ENCODE results near the gene CMSS1.

CMSS1 gene

GRCh38 chr3:99965681-99966408, 148.2 kb downstream of the CMSS1 start:
- TF ChIP-seq, protein P1, sequence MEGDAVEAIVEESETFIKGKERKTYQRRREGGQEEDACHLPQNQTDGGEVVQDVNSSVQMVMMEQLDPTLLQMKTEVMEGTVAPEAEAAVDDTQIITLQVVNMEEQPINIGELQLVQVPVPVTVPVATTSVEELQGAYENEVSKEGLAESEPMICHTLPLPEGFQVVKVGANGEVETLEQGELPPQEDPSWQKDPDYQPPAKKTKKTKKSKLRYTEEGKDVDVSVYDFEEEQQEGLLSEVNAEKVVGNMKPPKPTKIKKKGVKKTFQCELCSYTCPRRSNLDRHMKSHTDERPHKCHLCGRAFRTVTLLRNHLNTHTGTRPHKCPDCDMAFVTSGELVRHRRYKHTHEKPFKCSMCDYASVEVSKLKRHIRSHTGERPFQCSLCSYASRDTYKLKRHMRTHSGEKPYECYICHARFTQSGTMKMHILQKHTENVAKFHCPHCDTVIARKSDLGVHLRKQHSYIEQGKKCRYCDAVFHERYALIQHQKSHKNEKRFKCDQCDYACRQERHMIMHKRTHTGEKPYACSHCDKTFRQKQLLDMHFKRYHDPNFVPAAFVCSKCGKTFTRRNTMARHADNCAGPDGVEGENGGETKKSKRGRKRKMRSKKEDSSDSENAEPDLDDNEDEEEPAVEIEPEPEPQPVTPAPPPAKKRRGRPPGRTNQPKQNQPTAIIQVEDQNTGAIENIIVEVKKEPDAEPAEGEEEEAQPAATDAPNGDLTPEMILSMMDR (IDR thresholded peaks at IDR 0.05; ENCODE audit: low read depth, low read length), result no peak
- no peak overlapping the region for H3K4me3 ChIP-seq (ENCODE audit: low read depth, low read length)

GRCh38 chr3:99966662-99967416, 149.2 kb downstream of the CMSS1 start:
- TF ChIP-seq, protein P1 (IDR thresholded peaks at IDR 0.05; ENCODE audit: low read depth, low read length), result no peak
- no peak overlapping the region for H3K4me3 ChIP-seq (ENCODE audit: low read depth, low read length)

DNA sequence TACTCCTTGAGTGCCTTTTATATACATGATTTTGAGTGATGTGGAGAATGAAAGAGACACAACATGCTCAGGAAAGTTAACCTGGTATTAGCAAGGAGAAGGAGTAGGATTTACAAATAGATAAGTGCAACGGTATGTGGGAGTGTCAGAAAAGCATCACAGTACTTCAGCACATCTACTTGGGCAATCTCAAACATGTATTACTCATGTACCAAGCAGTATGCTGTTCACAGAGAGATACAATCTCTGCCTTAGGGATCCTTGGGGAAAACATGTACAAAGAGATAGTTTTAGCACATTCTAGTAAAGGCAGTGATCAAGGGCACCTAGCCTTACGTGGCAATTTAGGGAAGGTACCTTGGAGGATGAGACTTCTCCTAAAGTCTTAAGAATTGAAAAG, 150.1 kb downstream of the CMSS1 start:
- TF ChIP-seq, protein P1 (IDR thresholded peaks at IDR 0.05; ENCODE audit: low read depth, low read length), result no peak
- H3K4me3 ChIP-seq (ENCODE audit: low read depth, low read length), result no peak overlapping the region

DNA sequence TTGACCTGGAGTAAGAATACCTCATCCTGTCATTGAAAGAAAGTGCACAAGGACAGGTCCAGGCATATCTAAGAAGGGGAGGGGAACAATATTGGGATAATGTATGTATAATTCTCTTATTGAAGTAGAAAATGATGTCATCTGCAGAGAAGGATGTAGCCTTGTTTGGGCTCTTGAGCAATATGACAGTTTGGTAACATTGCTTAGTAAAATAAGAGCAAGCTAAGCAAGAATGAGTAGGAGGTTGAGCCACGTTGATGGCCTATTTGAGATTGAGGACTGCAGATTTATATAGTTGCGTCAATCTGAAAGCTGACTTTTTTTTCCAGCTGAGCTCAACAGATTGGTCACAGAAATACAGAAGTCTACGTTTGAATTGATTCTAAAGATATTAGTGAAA, 151.5 kb downstream of the CMSS1 start:
- no peak overlapping the region for H3K4me3 ChIP-seq (ENCODE audit: low read depth, low read length)
- TF ChIP-seq, protein P1 (IDR thresholded peaks at IDR 0.05; ENCODE audit: low read depth, low read length), result no peak

GRCh38 chr3:99970198-99970597, 152.5 kb downstream of the CMSS1 start:
- H3K4me3 ChIP-seq (ENCODE audit: low read depth, low read length), result no peak overlapping the region
- TF ChIP-seq, protein P1 (IDR thresholded peaks at IDR 0.05; ENCODE audit: low read depth, low read length), result no peak

GRCh38 chr3:99971761-99972160, 154.1 kb downstream of the CMSS1 start:
- TF ChIP-seq, protein P1 (IDR thresholded peaks at IDR 0.05; ENCODE audit: low read depth, low read length), result no peak
- H3K4me3 ChIP-seq (ENCODE audit: low read depth, low read length), result no peak overlapping the region

Measured in WI38 (cell line).